Keratinocyte (primary cell): ENCODE measurements around the gene TMBIM6. TPM values are rescaled to one million over a fixed set of nuclear protein-coding genes. Genes with fewer than 3 reads are reported as not detected.

Experiments used
- DNase-seq: peaks from one replicate; pipeline ENCODE4 v3.0.0-alpha.2; 2011; ENCODE audit warnings: low read depth, missing footprints, low spot score
- FAIRE-seq: peaks from 2 replicates; lab custom pipeline; 2011; peaks lifted over from hg19 to GRCh38; lab: Jason Lieb, UNC
- H2AFZ ChIP-seq: 2 replicates; pipeline ENCODE4 v1.6.0; 2012; ENCODE audit warnings: low read length, control low read depth, inconsistent platforms; ENCODE audit not compliant: control insufficient read depth
- H3K27ac ChIP-seq: 2 replicates; pipeline ENCODE4 v1.5.1; 2011; ENCODE audit warnings: low read length; ENCODE audit not compliant: control insufficient read depth, insufficient read depth
- H3K27me3 ChIP-seq: 3 replicates; pipeline ENCODE4 v1.6.0; 2011; ENCODE audit warnings: low read length; ENCODE audit not compliant: control insufficient read depth, insufficient read depth; ENCODE audit errors: extremely low read depth
- H3K36me3 ChIP-seq, 2 experiments: 2 replicates in 1 of 2; 3 replicates in 1 of 2; pipeline ENCODE4 v1.5.1; 2011; ENCODE audit warnings: low read length in 2 of 2, mild to moderate bottlenecking in 1 of 2; ENCODE audit not compliant: control insufficient read depth in 2 of 2, insufficient read depth in 2 of 2; ENCODE audit errors: extremely low read depth in 1 of 2
- H3K4me1 ChIP-seq: 3 replicates; pipeline ENCODE4 v1.5.1; 2011; ENCODE audit warnings: low read length; ENCODE audit not compliant: control insufficient read depth, insufficient read depth; ENCODE audit errors: extremely low read depth
- H3K4me2 ChIP-seq: 3 replicates; pipeline ENCODE4 v1.6.0; 2011; ENCODE audit warnings: low read depth, low read length; ENCODE audit not compliant: control insufficient read depth, insufficient read depth; ENCODE audit errors: extremely low read depth
- H3K4me3 ChIP-seq, 3 experiments: fragments of 200-600 bp in 1 of 3; sonication (generic) in 1 of 3; 2 replicates in 2 of 3; 3 replicates in 1 of 3; pipeline ENCODE4 v1.5.1; 2011 to 2016; ENCODE audit warnings: low read length in 3 of 3, mild to moderate bottlenecking in 3 of 3, control low read depth in 2 of 3, inconsistent platforms in 1 of 3, low read depth in 1 of 3, mixed read lengths in 1 of 3, mixed run types in 1 of 3, moderate library complexity in 1 of 3; ENCODE audit not compliant: control insufficient read depth in 2 of 3, insufficient read depth in 2 of 3; ENCODE audit errors: extremely low read depth in 1 of 3
- H3K79me2 ChIP-seq: 2 replicates; pipeline ENCODE4 v1.6.0; 2012; ENCODE audit warnings: low read length; ENCODE audit not compliant: control insufficient read depth, insufficient read depth
- H3K9ac ChIP-seq: 3 replicates; pipeline ENCODE4 v1.6.0; 2011; ENCODE audit warnings: low read length; ENCODE audit not compliant: control insufficient read depth, insufficient read depth; ENCODE audit errors: extremely low read depth
- H3K9me1 ChIP-seq: 3 replicates; pipeline ENCODE4 v1.6.0; 2011; ENCODE audit warnings: low read length; ENCODE audit not compliant: control insufficient read depth, insufficient read depth; ENCODE audit errors: extremely low read depth
- H3K9me3 ChIP-seq: 2 replicates; pipeline ENCODE4 v1.5.1; 2012; ENCODE audit warnings: low read depth, low read length; ENCODE audit not compliant: control insufficient read depth
- H4K20me1 ChIP-seq: 3 replicates; pipeline ENCODE4 v1.6.0; 2011; ENCODE audit warnings: low read length; ENCODE audit not compliant: control insufficient read depth, insufficient read depth; ENCODE audit errors: extremely low read depth
- CTCF ChIP-seq, 3 experiments: IDR thresholded peaks in 1 of 3; conservative IDR thresholded peaks in 1 of 3; optimal IDR thresholded peaks in 1 of 3; 2 replicates in 2 of 3; 3 replicates in 1 of 3; pipeline versions ENCODE3 to v1.5.1; 2011; ENCODE audit warnings: low read length in 3 of 3, mild to moderate bottlenecking in 3 of 3, moderate library complexity in 2 of 3, control low read depth in 1 of 3, inconsistent platforms in 1 of 3; ENCODE audit not compliant: insufficient read depth in 2 of 3; ENCODE audit errors: extremely low read depth in 1 of 3
- EZH2 ChIP-seq: IDR thresholded peaks from one replicate; pipeline ENCODE4 v1.6.1; 2012; ENCODE audit warnings: inconsistent platforms, mild to moderate bottlenecking, low read length, moderate library complexity
- dilution Hi-C: fragments of 300-500 bp; cut with MboI; formaldehyde crosslinking; loops from one replicate; pipeline ENCODE4 v1.7.0; 2020; ENCODE audit warnings: low sequenced_read_pairs; ENCODE audit not compliant: extremely low pct_ligation_motif_present
- polyA plus RNA-seq, 5 experiments: library from polyadenylated mRNA; depleted of rRNA in 3 of 5; stranded (reverse) in 3 of 5; stranded (forward) in 1 of 5; unstranded in 1 of 5; fragments of >200 nt; gene quantifications; 1 replicate in 1 of 5; 2 replicates in 3 of 5; 3 replicates in 1 of 5; pipeline versions ENCODE4 v1.2.1 to v1.2.3, GENCODE V29; 2011 to 2012; ENCODE audit warnings: missing spikeins in 2 of 5, low read depth in 1 of 5, low replicate concordance in 1 of 5

The TMBIM6 gene
- polyA plus RNA-seq, 1 donor (not counting 4 experiments of a cell fraction or from before 2014, with no cell fraction given): 668 TPM

GRCh38 chr12:49750027-49750995 is 9.0 kb downstream of the TMBIM6 start:
- Histone ChIP-seq H3K4me1 (peaks cover 28% of the 10 kb centered on the region), H3K36me3 (peaks cover 9 to 33% of the 10 kb centered on the region in 2 experiments), H3K9me3 (no peaks in the 10 kb centered on the region), H4K20me1 (peaks cover 20% of the 10 kb centered on the region), H2AFZ (no peak overlapping the region), H3K9me1 (no peaks in the 10 kb centered on the region), H3K9ac (peak overlapping the region; percentile 71), H3K4me2 (peak overlapping the region; percentile 83), H3K4me3 (peak overlapping the region in 1 of 3 experiments; percentile 58), H3K27ac (peak overlapping the region; percentile 94), H3K79me2 (peaks cover 96% of the 10 kb centered on the region), H3K27me3 (no peaks in the 10 kb centered on the region)
- DNase-seq (no peak), FAIRE-seq (peak; percentile 69)
- dilution Hi-C loops: no loop called here
- peak in 2 of 3 experiments; percentile 2 to 21 for TF ChIP-seq CTCF (optimal IDR thresholded peaks at IDR 0.05 in 1 of 3, IDR thresholded peaks at IDR 0.05 in 1 of 3, conservative IDR thresholded peaks at IDR 0.05 in 1 of 3; ENCODE audit: extremely low read depth in 1 of 3, insufficient read depth in 2 of 3, low read length in 3 of 3)
- TF ChIP-seq EZH2: no peak

- Histone ChIP-seq H3K9ac (peak overlapping the region; percentile 71), H2AFZ (no peak overlapping the region), H3K27me3 (no peaks in the 10 kb centered on the region), H3K9me3 (no peaks in the 10 kb centered on the region), H3K4me3 (peak overlapping the region in 1 of 3 experiments; percentile 58), H3K36me3 (peaks cover 9 to 34% of the 10 kb centered on the region in 2 experiments), H3K4me2 (peak overlapping the region; percentile 83), H4K20me1 (peaks cover 17% of the 10 kb centered on the region), H3K4me1 (peaks cover 28% of the 10 kb centered on the region), H3K9me1 (no peaks in the 10 kb centered on the region), H3K27ac (peak overlapping the region; percentile 94), H3K79me2 (peaks cover 93% of the 10 kb centered on the region)
- FAIRE-seq (no peak), DNase-seq (no peak)
- no peak for TF ChIP-seq CTCF (optimal IDR thresholded peaks at IDR 0.05 in 1 of 3, IDR thresholded peaks at IDR 0.05 in 1 of 3, conservative IDR thresholded peaks at IDR 0.05 in 1 of 3; ENCODE audit: extremely low read depth in 1 of 3, insufficient read depth in 2 of 3, low read length in 3 of 3)
- no peak for TF ChIP-seq EZH2
- dilution Hi-C loops: no loop called here
Observed at GRCh38 chr12:49750996-49751393, 9.6 kb downstream of the TMBIM6 start.
